CD4-positive, alpha-beta T cell (primary cell): ENCODE data around the gene F12. TPM values are rescaled to one million over a fixed set of nuclear protein-coding genes. Genes with fewer than 3 reads are reported as not detected.
A peak's percentile ranks its signal among the peaks of the same experiment; 100 is the strongest.

ENCODE experiments used
- ATAC-seq: fragments of 200-7000 bp; cut with Tn5 transposase; one replicate; pipeline ENCODE4 v1.10.0; 2022; ENCODE audit warnings: mild to moderate bottlenecking; ENCODE audit not compliant: poor library complexity
- CTCF ChIA-PET: fragments of 350-600 bp; sonication (Branson Sonifier 250); formaldehyde crosslinking; loops from one replicate; lab custom pipeline; 2021; ENCODE audit warnings: antibody characterized with exemption, inconsistent platforms; lab: Charles Lee
- POLR2A ChIA-PET: fragments of 350-600 bp; sonication (Branson Sonifier 250); formaldehyde crosslinking; loops from one replicate; lab custom pipeline; 2021; ENCODE audit warnings: antibody characterized with exemption, inconsistent platforms; lab: Charles Lee
- DNase-seq, 14 experiments: peaks; one replicate each; pipeline ENCODE4 v3.0.0-alpha.2; 2013 to 2020; ENCODE audit warnings: mixed read lengths in 2 of 14
- H3K27ac ChIP-seq, 2 donors: one replicate each; pipeline versions ENCODE4 v1.5.1 to v1.7.0; 2013; ENCODE audit warnings: low read length in 2 of 2, low read depth in 1 of 2, mild to moderate bottlenecking in 1 of 2
- H3K27me3 ChIP-seq, 2 experiments: 1 replicate in 1 of 2; 2 replicates in 1 of 2; pipeline versions ENCODE4 v1.6.1 to v1.7.0; 2013; ENCODE audit warnings: low read length in 2 of 2, control low read depth in 1 of 2, mild to moderate bottlenecking in 1 of 2, moderate library complexity in 1 of 2; ENCODE audit not compliant: insufficient read depth in 2 of 2, control insufficient read depth in 1 of 2
- H3K36me3 ChIP-seq: one replicate; pipeline ENCODE4 v1.6.1; 2013; ENCODE audit warnings: low read length, control low read depth; ENCODE audit not compliant: insufficient read depth
- H3K4me1 ChIP-seq: one replicate; pipeline ENCODE4 v1.6.1; 2013; ENCODE audit warnings: low read length, control low read depth; ENCODE audit not compliant: insufficient read depth
- H3K4me3 ChIP-seq: one replicate; pipeline ENCODE4 v1.5.1; 2013; ENCODE audit warnings: mild to moderate bottlenecking, low read length, moderate library complexity
- H3K9me3 ChIP-seq, 2 experiments: 1 replicate in 1 of 2; 2 replicates in 1 of 2; pipeline versions ENCODE4 v1.6.1 to v1.7.0; 2013; ENCODE audit warnings: low read length in 2 of 2, mild to moderate bottlenecking in 2 of 2, control low read depth in 1 of 2, moderate library complexity in 1 of 2; ENCODE audit not compliant: control insufficient read depth in 1 of 2, insufficient read depth in 1 of 2
- H3K27ac Mint-ChIP-seq: one replicate; pipeline ENCODE4 v1.8.0; 2020; ENCODE audit warnings: mixed read lengths
- H3K27me3 Mint-ChIP-seq: one replicate; pipeline ENCODE4 v1.8.0; 2021; ENCODE audit warnings: mixed read lengths
- H3K36me3 Mint-ChIP-seq: one replicate; pipeline ENCODE4 v1.8.0; 2021; ENCODE audit warnings: low read depth, mixed read lengths
- H3K4me1 Mint-ChIP-seq: one replicate; pipeline ENCODE4 v1.8.0; 2021; ENCODE audit warnings: low read depth, mixed read lengths
- H3K4me3 Mint-ChIP-seq: one replicate; pipeline ENCODE4 v1.8.0; 2020; ENCODE audit warnings: mild to moderate bottlenecking, mixed read lengths
- H3K9me3 Mint-ChIP-seq: one replicate; pipeline ENCODE4 v1.8.0; 2020; ENCODE audit warnings: mixed read lengths
- CTCF ChIP-seq: fragments of 200-600 bp; IDR thresholded peaks from one replicate; pipeline ENCODE4 v1.8.0; 2022; ENCODE audit warnings: antibody characterized with exemption, mild to moderate bottlenecking
- intact Hi-C, 2 experiments: fragments of 100-400 bp; cut with DNase I in 1 of 2; cut with micrococcal nuclease in 1 of 2; formaldehyde crosslinking; loops; one replicate each; pipeline versions ENCODE4 v1.15.1 to v1.9.0; 2023 to 2025; cut with DNase I, micrococcal nuclease
- total RNA-seq, 174 experiments: library from RNA in 2 of 174; stranded (reverse) in 2 of 174; gene quantifications; one replicate each; pipeline ENCODE4 v1.2.3 and lab custom pipeline; 2021 to 2026

Gene F12
- total RNA-seq, 2 experiments from 2014 or later: 0.20 to 0.60 TPM

GRCh38 chr5:177353093-177353492, 56.3 kb downstream of the F12 start:
- no peak overlapping the region for H3K27ac ChIP-seq
- H3K4me1 Mint-ChIP-seq: peaks cover 73% of the 10 kb centered on the region
- H3K9me3 Mint-ChIP-seq: no peaks in the 10 kb centered on the region
- H3K36me3 Mint-ChIP-seq: peaks cover 32% of the 10 kb centered on the region
- no peak overlapping the region for H3K4me3 ChIP-seq
- no peak for DNase-seq
- TF ChIP-seq CTCF: no peak
- ChIA-PET POLR2A (no interaction called here), CTCF (interaction anchor here (0.7 to 1.8 kb wide), 4 partner anchors 8 to 877 kb away, joined by 3 to 6 read pairs (median 4); no protein-coding TSS in a partner anchor)
- peak overlapping the region; percentile 14 for H3K27ac Mint-ChIP-seq
- peaks cover 69% of the 10 kb centered on the region for H3K4me1 ChIP-seq
- H3K27me3 Mint-ChIP-seq: no peaks in the 10 kb centered on the region
- peak overlapping the region; percentile 61 for H3K4me3 Mint-ChIP-seq
- no peaks in the 10 kb centered on the region for H3K9me3 ChIP-seq
- no peaks in the 10 kb centered on the region for H3K27me3 ChIP-seq
- intact Hi-C loops: loop anchor here in 1 of 2 experiments (5.0 to 10.0 kb wide), 3 partner anchors 221 to 968 kb away; partner anchors contain the start of genes HIGD2A, NHP2, NOP16 and NSD1
- peaks cover 15% of the 10 kb centered on the region for H3K36me3 ChIP-seq
- ATAC-seq: no peak

Other genes with a start within 250 kb of the F12 start
- gene RAB24, start 105.8 kb downstream of the F12 start, total RNA-seq: 10 to 100 TPM; 17.0 to 18.0 TPM
- gene PRELID1, start 105.8 kb downstream of the F12 start, total RNA-seq: 10 to 100 TPM; 33.1 to 35.0 TPM
- 1 to 10 TPM; 5.8 to 7.5 TPM for gene MXD3, start 97.7 kb downstream of the F12 start, total RNA-seq
- 10 to 100 TPM; 54.5 to 55.6 TPM for gene LMAN2, start 57.9 kb downstream of the F12 start, total RNA-seq
- gene RGS14, start 51.6 kb downstream of the F12 start, total RNA-seq: 10 to 100 TPM; 34.7 to 35.3 TPM
- gene SLC34A1, start 25.1 kb downstream of the F12 start, total RNA-seq: not detected
- not detected for gene PFN3, start 8.9 kb downstream of the F12 start, total RNA-seq
- 100 to 1,000 TPM; 186 to 192 TPM for gene GRK6, start 17.1 kb upstream of the F12 start, total RNA-seq
- 10 to 100 TPM; 23.3 to 23.5 TPM for gene PRR7, start 37.2 kb upstream of the F12 start, total RNA-seq
- gene DBN1, start 64.1 kb upstream of the F12 start, total RNA-seq: 1 to 10 TPM; 1.8 to 2.5 TPM
- gene PDLIM7, start 88.0 kb upstream of the F12 start, total RNA-seq: 1 to 10 TPM; 5.2 to 6.0 TPM
- gene DOK3, start 100.3 kb upstream of the F12 start, total RNA-seq: 1 to 10 TPM; 1.3 to 1.4 TPM
- gene DDX41, start 107.4 kb upstream of the F12 start, total RNA-seq: 10 to 100 TPM; 49.6 to 49.7 TPM
- gene FAM193B, start 145.0 kb upstream of the F12 start, total RNA-seq: 100 to 1,000 TPM; 150 to 155 TPM
- 10 to 100 TPM; 42.7 to 47.8 TPM for gene TMED9, start 182.6 kb upstream of the F12 start, total RNA-seq
- 10 to 100 TPM; 31.1 to 33.8 TPM for gene B4GALT7, start 190.6 kb upstream of the F12 start, total RNA-seq